Right lobe of liver (tissue), 6 donors: ENCODE data around the gene CDH23. TPM values are rescaled to one million over a fixed set of nuclear protein-coding genes. Genes with fewer than 3 reads are reported as not detected.

Experiments
- ATAC-seq, 4 donors: fragments of 200-7000 bp; cut with Tn5 transposase; one replicate each; pipeline ENCODE4 v1.9.1; 2020; ENCODE audit warnings: mild to moderate bottlenecking in 4 of 4, moderate library complexity in 4 of 4
- DNase-seq, 3 donors: peaks; one replicate each; pipeline ENCODE4 v3.0.0-alpha.2; 2020
- H3K27ac ChIP-seq, 3 donors: fragments of 200-600 bp; one replicate each; pipeline ENCODE4 v1.8.0; 2022
- H3K27me3 ChIP-seq, 2 donors: fragments of 200-600 bp; one replicate each; pipeline ENCODE4 v1.8.0; 2022
- H3K36me3 ChIP-seq, 4 donors: fragments of 200-600 bp; sonication (generic) in 1 of 4; one replicate each; pipeline versions ENCODE4 v1.5.1 to v1.8.0; 2017 to 2022; ENCODE audit warnings: control low read depth in 1 of 4
- H3K4me1 ChIP-seq, 4 donors: fragments of 200-600 bp; sonication (generic) in 1 of 4; one replicate each; pipeline versions ENCODE4 v1.5.1 to v1.8.0; 2017 to 2022; ENCODE audit warnings: control low read depth in 1 of 4
- H3K4me3 ChIP-seq, 3 donors: fragments of 200-600 bp; one replicate each; pipeline ENCODE4 v1.8.0; 2022
- H3K9me3 ChIP-seq, 4 donors: fragments of 200-600 bp; sonication (generic) in 1 of 4; one replicate each; pipeline versions ENCODE4 v1.5.1 to v1.8.0; 2017 to 2022; ENCODE audit warnings: control low read depth in 1 of 4
- POLR2A ChIP-seq: fragments of 450-650 bp; IDR thresholded peaks from one replicate; pipeline ENCODE4 v1.6.1; 2017; ENCODE audit warnings: antibody characterized with exemption, mild to moderate bottlenecking
- WGBS: methylation state at CpG from one replicate; pipeline ENCODE4 v1.1.6; 2018; ENCODE audit warnings: low coverage, low lambda C conversion rate; ENCODE audit not compliant: insufficient coverage; ENCODE audit errors: missing lambda C conversion rate; 5-methylcytosine and 5-hydroxymethylcytosine counted together
- intact Hi-C, 2 donors: fragments of 100-400 bp; cut with DNase I; formaldehyde crosslinking; loops; one replicate each; pipeline versions ENCODE4 v1.11.2 to v1.14.1; 2022
- total RNA-seq, 6 experiments: library from RNA; depleted of rRNA in 2 of 6; stranded (reverse); fragments of >200 nt in 2 of 6; fragmentation: NEBNext Ultra II Directional in 3 of 6; extraction: Animal tissue kit (Norgen Biotek cat#: 25700) in 3 of 6; gene quantifications; one replicate each; pipeline versions ENCODE4 v1.1.0 to v1.2.4, GENCODE V29; 2016 to 2023
- TF ChIP-seq, protein P1 (sequence below), 4 donors: fragments of 200-600 bp in 3 of 4; fragments of 450-650 bp in 1 of 4; IDR thresholded peaks; one replicate each; pipeline versions ENCODE4 v1.5.1 to v1.8.0; 2016 to 2022; ENCODE audit warnings: antibody characterized with exemption in 4 of 4, mild to moderate bottlenecking in 2 of 4
- donor health status: DM: no; HTN: yes; CAD: no.
- donor health status: DM: no; HTN: no; CAD: no.
- donor health status: DM: no; HTN: no; CAD: no.
- donor health status: DM: no; HTN: yes; CAD: no.
- donor health status: DM: no; HTN: yes; CAD: no.

Gene CDH23
- total RNA-seq, 6 experiments from 2014 or later = 3.3 to 19.7 (median 6.3) TPM

DNA sequence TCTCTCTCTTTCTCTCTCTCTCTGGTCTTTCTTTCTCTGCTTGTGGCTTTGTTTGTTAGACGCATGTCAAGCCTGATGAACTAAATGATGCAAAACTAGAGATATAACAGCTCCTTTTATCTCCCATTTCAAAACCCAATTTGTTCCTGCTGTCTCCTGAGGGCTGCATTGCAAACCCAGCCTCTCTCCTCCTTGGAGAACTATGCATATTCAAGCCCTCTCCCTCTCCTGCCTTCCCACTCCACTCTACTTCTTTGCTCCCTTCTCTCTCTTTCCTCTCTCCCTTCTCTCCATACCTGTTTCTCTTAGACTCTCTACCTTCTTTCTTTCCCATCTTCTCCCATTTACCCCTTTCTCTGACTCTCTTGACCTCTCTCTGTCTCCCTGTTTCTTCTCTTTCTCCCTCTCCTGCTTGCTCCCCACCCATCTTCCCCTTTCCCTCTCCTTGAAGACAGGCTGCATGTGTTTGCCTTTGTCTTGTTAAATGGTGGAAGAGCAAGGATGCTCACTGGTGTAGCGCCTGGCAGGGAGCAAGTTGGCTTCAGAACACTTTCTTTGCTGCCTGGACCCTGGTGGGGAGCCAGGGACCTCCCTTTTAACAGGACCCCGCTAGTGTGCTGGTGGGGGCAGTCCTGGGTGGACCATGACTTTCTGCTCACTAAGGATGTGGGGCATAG, 142.9 kb downstream of the CDH23 start:
- H3K27ac ChIP-seq = no peak overlapping the region
- no peak for ATAC-seq
- no peaks in the 10 kb centered on the region for H3K4me1 ChIP-seq
- no peaks in the 10 kb centered on the region for H3K9me3 ChIP-seq
- whole genome bisulfite sequencing = 86% methylated on average over 3 of the region's 3 CpGs
- TF ChIP-seq, protein P1, sequence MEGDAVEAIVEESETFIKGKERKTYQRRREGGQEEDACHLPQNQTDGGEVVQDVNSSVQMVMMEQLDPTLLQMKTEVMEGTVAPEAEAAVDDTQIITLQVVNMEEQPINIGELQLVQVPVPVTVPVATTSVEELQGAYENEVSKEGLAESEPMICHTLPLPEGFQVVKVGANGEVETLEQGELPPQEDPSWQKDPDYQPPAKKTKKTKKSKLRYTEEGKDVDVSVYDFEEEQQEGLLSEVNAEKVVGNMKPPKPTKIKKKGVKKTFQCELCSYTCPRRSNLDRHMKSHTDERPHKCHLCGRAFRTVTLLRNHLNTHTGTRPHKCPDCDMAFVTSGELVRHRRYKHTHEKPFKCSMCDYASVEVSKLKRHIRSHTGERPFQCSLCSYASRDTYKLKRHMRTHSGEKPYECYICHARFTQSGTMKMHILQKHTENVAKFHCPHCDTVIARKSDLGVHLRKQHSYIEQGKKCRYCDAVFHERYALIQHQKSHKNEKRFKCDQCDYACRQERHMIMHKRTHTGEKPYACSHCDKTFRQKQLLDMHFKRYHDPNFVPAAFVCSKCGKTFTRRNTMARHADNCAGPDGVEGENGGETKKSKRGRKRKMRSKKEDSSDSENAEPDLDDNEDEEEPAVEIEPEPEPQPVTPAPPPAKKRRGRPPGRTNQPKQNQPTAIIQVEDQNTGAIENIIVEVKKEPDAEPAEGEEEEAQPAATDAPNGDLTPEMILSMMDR (IDR thresholded peaks at IDR 0.05) = no peak
- no peak for TF ChIP-seq POLR2A
- H3K4me3 ChIP-seq = no peak overlapping the region
- no peaks in the 10 kb centered on the region for H3K27me3 ChIP-seq
- DNase-seq = no peak
- no peaks in the 10 kb centered on the region for H3K36me3 ChIP-seq
- intact Hi-C loops = no loop called here

DNA sequence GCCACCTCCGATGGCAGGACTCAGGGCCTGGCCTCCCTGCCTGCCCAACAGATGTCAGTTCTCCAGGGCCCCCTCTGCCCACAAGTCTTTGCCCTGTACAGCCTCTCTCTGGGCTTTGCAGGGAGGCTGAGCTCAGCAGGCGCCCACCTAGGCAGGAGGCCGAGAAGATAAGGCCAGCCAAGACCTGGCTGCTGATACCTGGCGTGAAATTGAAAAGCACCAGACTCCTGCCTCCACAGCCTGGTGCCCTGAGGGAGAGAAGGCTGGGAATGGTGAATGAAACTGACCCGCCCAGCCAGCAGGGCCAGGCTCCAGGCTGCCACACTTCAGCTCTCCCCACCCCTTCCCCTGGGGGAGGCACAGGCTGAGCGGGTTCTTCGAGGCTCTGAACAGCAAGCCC, 145.8 kb downstream of the CDH23 start:
- Histone ChIP-seq H3K9me3 (no peaks in the 10 kb centered on the region), H3K4me1 (no peaks in the 10 kb centered on the region), H3K27ac (no peak overlapping the region), H3K27me3 (no peaks in the 10 kb centered on the region), H3K4me3 (no peak overlapping the region), H3K36me3 (no peaks in the 10 kb centered on the region)
- intact Hi-C loops = no loop called here
- 100% methylated on average over 2 of the region's 7 CpGs for WGBS
- DNase-seq (no peak), ATAC-seq (no peak)
- no peak for TF ChIP-seq POLR2A
- TF ChIP-seq, protein P1 (IDR thresholded peaks at IDR 0.05) = no peak

DNA sequence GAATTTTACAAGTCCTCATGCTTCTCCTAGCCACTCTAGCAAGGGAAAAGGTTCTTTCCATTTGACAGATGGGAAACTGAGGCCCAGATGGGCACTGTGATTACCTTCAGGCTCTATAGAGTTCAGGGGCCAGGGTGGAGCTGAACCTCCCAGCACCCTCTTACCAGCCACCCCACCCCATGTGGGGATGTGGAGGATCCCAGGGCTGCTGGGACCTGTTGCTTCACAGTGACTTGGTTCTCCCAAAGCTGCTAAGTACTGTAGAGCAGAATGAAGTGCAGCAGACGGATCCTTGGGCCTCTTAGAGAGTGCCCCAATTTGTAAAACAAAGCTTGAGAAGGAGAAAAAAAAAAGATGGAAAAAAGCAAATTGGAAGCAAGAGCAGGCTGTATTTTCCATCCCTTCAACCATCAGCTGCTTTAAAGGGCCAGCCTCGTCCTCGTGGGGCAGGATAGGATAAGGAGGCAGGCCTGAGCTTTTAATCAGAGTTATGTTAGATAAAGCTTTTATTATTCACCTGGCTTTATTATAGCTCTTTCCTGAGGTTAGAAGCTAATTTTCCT, 147.0 kb downstream of the CDH23 start:
- Histone ChIP-seq H3K4me1 (no peaks in the 10 kb centered on the region), H3K9me3 (no peaks in the 10 kb centered on the region), H3K36me3 (no peaks in the 10 kb centered on the region), H3K27ac (no peak overlapping the region), H3K4me3 (no peak overlapping the region), H3K27me3 (no peaks in the 10 kb centered on the region)
- 96% methylated on average over 3 of the region's 3 CpGs for WGBS
- intact Hi-C loops = no loop called here
- no peak for ATAC-seq
- no peak for TF ChIP-seq POLR2A
- TF ChIP-seq, protein P1 (IDR thresholded peaks at IDR 0.05) = no peak
- DNase-seq = no peak

DNA sequence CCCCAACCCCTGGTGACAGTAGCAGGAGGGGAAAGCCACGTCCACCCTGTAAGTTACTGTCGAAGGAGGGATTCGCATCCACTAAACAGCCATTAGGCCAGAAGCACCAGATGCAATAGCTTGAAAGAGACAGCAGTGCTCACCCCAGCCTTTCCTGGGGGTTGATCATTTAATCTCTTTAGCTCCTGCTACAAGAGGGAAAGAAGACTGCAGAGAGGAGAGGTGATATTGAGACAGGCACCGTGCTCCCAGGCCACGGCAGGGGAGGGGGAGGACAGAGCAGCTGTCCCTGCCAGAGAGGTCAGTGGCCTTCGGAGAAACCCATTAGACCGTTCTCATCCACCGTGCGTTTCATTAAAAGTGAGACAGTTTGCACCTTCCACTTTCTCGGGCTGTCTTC, 148.3 kb downstream of the CDH23 start:
- Histone ChIP-seq H3K36me3 (no peaks in the 10 kb centered on the region), H3K4me3 (no peak overlapping the region)
- 20% methylated on average over 1 of the region's 10 CpGs for WGBS

More for the DNA sequence above, 148.3 kb downstream of the CDH23 start:
- Histone ChIP-seq H3K9me3 (no peaks in the 10 kb centered on the region), H3K27me3 (no peaks in the 10 kb centered on the region), H3K4me1 (no peaks in the 10 kb centered on the region), H3K27ac (no peak overlapping the region)
- TF ChIP-seq, protein P1 (IDR thresholded peaks at IDR 0.05) = no peak
- no peak for TF ChIP-seq POLR2A
- no peak for DNase-seq
- ATAC-seq = no peak
- intact Hi-C loops = no loop called here
